HG03354 (cell line): ENCODE data around the gene ZNF527.
"Not testable (repeated sequence)": the region's sequence is repeated elsewhere in the genome, so short reads cannot be mapped to it uniquely, and the experiment has no call there.

Experiments used
- ATAC-seq: cut with Tn5 transposase; IDR thresholded peaks from one replicate; pipeline ENCODE4 v1.9.1; 2021; ENCODE audit warnings: mild to moderate bottlenecking; ENCODE audit not compliant: unreplicated experiment, poor library complexity, severe bottlenecking

The ZNF527 gene

GRCh38 chr19:37370880-37371661 lies at the start of gene ZNF527:
TSS of gene ZNF527 (plus strand) at chr19:37371099. CDS start at chr19:37374199, 3,100 bp downstream.
- peak; percentile 96 for ATAC-seq

DNA sequence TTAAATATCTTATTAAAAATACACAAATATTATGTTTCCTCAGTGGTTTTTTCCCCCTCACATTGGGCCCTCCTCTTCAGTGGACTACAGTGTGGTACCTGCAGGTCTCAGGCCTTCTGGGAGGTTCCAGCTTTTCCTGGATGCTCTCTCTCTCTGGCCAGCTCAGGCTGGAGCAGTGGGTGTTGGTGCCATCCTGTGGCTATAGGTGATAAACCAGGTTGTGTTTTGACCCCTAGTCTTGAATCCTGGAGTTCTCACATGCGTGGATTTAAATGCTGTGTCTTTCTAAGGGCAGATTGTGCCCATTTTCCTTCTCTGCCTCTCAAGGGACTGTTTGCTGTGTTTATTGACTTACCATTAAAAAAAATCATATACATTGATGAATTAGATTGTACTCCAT lies 41.2 kb upstream of the ZNF527 start:
- ATAC-seq: no peak

- ATAC-seq: no peak
Observed at GRCh38 chr19:37332839-37333238, 38.1 kb upstream of the ZNF527 start.

- no peak for ATAC-seq
Observed at GRCh38 chr19:37333457-37333856, 37.4 kb upstream of the ZNF527 start.

DNA sequence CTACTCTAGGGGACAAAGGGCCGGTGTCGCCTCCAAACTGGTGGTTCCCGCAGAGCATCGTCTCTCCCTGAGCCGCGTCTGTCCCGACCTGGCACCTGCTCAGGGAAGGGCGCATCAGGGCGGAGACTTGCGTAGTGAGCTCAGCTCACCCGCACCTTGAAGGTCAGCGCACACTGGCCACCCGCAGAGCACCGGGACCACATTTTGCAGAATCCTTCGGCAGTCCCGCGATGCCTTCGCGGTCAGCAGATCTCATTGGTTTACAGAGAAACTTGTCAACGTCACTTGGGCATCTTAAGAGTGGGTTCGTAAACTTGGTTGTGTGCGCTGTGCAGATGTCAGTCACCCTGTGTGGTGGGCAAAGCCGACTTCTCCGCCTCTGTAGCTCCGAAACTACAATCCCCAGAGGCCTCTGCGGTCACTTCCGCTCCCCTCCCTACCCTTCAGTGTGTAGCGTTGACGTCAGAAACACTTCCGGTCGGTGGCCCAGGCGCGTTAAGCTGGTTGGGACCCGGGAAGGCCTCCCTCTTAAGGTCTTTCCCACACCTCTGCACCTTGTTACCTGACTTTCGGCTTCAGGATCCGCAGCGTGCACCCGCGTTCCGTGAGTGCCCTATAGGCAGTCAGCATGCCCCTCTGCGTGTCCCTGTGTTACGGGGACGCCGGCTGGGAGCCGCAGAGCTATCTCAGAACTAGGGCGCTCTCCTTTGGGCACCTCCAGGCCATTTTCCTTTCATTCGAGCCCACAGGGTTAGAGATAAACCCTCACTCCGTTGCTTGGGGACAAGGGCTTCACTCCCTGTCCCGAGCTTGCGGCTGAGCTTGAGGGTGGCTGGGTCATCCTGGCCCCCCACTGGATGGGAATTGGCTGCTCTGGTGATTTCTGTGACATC lies 36.5 kb upstream of the ZNF527 start:
- peak; percentile 79 for ATAC-seq

GRCh38 chr19:37342753-37343152 lies 28.1 kb upstream of the ZNF527 start:
- ATAC-seq: no peak

GRCh38 chr19:37346091-37346490 lies 24.8 kb upstream of the ZNF527 start:
- no peak for ATAC-seq

GRCh38 chr19:37348060-37348459 lies 22.8 kb upstream of the ZNF527 start:
- ATAC-seq: no peak

DNA sequence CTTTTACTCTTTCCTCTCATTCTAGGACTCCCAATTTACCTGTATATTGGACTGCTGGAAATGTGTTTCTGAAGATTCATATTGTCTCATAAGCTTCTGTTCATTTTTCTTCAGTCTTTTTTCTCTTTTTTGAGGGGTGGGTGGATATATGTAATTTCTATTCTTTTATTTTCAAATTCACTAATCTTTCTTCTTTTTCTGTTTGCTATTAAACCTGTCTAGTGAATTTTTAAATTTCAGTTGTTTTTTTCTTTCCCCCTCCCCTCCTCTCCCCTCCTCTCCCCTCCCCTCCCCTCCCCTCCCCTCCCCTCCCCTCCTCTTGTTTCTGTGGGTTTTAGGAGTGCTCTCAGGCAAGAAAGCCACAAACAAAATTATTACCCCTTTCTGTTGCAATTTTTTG lies 16.9 kb upstream of the ZNF527 start:
- ATAC-seq: no peak

- no peak for ATAC-seq
Observed at GRCh38 chr19:37355901-37356300, 15.0 kb upstream of the ZNF527 start.

- ATAC-seq: no peak
Observed at GRCh38 chr19:37361994-37362393, 8.9 kb upstream of the ZNF527 start.

- no peak for ATAC-seq
Observed at GRCh38 chr19:37362733-37363132, 8.2 kb upstream of the ZNF527 start.

DNA sequence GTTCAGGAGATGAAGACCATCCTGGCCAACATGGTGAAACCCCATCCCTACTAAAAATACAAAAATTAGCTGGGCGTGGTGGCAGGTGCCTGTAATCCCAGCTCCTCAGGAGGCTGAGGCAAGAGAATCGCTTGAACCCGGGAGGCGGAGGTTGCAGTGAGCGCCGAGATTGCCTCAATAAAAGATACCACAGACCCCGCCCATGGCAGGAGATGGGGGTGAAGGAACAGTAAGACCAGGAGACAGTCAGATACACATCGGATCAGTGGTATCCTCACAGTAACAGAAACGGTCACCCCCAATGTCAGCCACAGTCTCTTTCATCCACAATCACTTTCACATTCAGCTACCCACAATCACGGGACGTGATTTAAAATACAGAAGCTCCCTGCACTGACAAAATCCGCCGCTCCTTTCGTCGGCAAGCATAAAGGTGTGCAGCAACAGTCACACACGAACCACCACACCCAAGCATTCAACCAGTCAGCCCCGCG lies 466 bp upstream of the ZNF527 start:
- peak; percentile 35 for ATAC-seq

- ATAC-seq: no peak
Observed at GRCh38 chr19:37389234-37389633, 18.3 kb downstream of the ZNF527 start.

- ATAC-seq: not testable (repeated sequence)
Observed at GRCh38 chr19:37391399-37391798, 20.5 kb downstream of the ZNF527 start.

GRCh38 chr19:37401078-37401477 lies 30.2 kb downstream of the ZNF527 start:
- no peak for ATAC-seq

GRCh38 chr19:37403403-37403802 lies 32.5 kb downstream of the ZNF527 start:
- ATAC-seq: no peak

- not testable (repeated sequence) for ATAC-seq
Observed at GRCh38 chr19:37406140-37406846, 35.4 kb downstream of the ZNF527 start.

- ATAC-seq: no peak
Observed at GRCh38 chr19:37412700-37413099, 41.8 kb downstream of the ZNF527 start.
